ENCODE measurements around the gene KRTAP9-1. TPM values are rescaled to one million over a fixed set of nuclear protein-coding genes. Genes with fewer than 3 reads are reported as not detected.
"Not testable (repeated sequence)": the region's sequence is repeated elsewhere in the genome, so short reads cannot be mapped to it uniquely, and the experiment has no call there.

Gene KRTAP9-1
- total RNA-seq, 2 experiments from 2014 or later = not detected

DNA sequence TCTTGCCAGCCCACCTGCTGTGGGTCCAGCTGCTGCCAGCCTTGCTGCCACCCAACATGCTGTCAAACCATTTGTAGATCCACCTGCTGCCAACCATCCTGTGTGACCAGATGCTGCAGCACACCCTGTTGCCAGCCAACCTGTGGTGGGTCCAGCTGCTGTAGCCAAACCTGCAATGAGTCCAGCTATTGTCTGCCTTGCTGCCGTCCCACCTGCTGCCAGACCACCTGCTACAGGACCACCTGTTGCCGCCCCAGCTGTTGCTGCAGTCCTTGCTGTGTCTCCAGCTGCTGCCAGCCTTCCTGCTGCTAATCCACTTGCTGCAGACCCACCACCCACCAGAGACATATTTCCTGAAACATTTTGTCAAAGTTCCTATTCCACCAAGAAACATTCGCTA lies 641 bp downstream of the KRTAP9-1 start:
- Mint-ChIP-seq H3K4me3 (no peak overlapping the region), H3K4me1 (ENCODE audit: low read depth) (no peaks in the 10 kb centered on the region), H3K27ac (no peak overlapping the region), H3K9me3 (ENCODE audit: insufficient read depth) (no peaks in the 10 kb centered on the region), H3K27me3 (ENCODE audit: low read depth) (peaks cover 7% of the 10 kb centered on the region), H3K36me3 (ENCODE audit: low read depth) (no peaks in the 10 kb centered on the region)
- ChIA-PET POLR2A (no interaction called here), CTCF (no interaction called here)
- DNase-seq (no peak), ATAC-seq (no peak)

DNA sequence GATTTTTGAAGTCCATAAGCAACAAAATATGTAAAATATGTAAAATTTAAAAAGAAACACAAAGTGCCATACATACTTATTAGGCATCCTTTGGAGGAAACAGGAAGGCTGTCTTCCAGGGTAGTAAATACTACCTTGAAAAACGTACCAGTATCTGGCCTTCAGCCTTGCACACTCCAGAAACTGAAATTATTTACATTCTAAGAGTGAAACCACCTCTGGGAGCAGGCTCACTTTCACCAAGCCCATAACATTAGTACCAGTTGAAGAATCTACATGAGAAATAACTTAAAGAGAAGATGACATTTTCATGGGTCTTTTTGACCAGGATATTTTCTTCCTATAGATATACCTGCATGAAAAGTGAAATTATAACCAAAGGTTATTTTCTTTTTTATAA lies 6.4 kb downstream of the KRTAP9-1 start:
- Mint-ChIP-seq H3K4me3 (no peak overlapping the region), H3K9me3 (ENCODE audit: insufficient read depth) (no peaks in the 10 kb centered on the region), H3K27me3 (ENCODE audit: low read depth) (peaks cover 13% of the 10 kb centered on the region), H3K4me1 (ENCODE audit: low read depth) (no peaks in the 10 kb centered on the region), H3K36me3 (ENCODE audit: low read depth) (no peaks in the 10 kb centered on the region), H3K27ac (no peak overlapping the region)
- ChIA-PET POLR2A (no interaction called here), CTCF (no interaction called here)
- DNase-seq (no peak), ATAC-seq (no peak)

DNA sequence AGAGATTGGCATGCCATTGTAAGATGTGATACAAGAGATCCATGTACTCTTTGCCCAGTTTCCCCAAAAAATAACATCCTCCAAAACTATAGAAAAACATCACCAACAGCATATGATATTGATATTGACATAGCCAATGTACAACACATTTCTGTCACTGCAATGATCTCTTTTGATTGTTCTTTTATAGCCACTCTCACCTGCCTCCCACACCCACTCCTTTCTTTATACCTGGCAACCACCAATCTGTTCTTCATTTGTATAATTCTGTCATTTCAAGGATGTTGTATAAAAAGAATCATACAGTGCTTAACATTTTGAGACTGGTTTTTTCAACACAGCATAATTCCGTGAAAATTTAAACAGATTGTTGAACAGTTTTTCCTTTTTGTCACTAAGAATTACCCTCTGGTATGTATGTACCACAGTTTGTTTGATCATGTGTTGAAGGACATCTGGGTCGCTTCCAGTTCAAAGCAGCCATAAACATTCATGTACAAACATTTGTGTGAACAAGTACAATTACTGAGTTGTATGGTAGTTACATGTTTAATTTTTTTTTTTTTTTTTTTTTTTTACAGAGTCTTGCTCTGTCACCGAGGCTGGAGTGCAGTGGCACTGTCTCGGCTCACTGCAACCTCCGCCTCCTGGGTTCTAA lies 9.9 kb downstream of the KRTAP9-1 start:
- CTCF ChIA-PET = no interaction called here
- Mint-ChIP-seq H3K27ac (no peak overlapping the region), H3K36me3 (ENCODE audit: low read depth) (no peaks in the 10 kb centered on the region), H3K27me3 (ENCODE audit: low read depth) (peaks cover 12% of the 10 kb centered on the region), H3K4me1 (ENCODE audit: low read depth) (no peaks in the 10 kb centered on the region), H3K4me3 (no peak overlapping the region), H3K9me3 (ENCODE audit: insufficient read depth) (no peaks in the 10 kb centered on the region)
- POLR2A ChIA-PET = no interaction called here
- DNase-seq (no peak), ATAC-seq (no peak)

DNA sequence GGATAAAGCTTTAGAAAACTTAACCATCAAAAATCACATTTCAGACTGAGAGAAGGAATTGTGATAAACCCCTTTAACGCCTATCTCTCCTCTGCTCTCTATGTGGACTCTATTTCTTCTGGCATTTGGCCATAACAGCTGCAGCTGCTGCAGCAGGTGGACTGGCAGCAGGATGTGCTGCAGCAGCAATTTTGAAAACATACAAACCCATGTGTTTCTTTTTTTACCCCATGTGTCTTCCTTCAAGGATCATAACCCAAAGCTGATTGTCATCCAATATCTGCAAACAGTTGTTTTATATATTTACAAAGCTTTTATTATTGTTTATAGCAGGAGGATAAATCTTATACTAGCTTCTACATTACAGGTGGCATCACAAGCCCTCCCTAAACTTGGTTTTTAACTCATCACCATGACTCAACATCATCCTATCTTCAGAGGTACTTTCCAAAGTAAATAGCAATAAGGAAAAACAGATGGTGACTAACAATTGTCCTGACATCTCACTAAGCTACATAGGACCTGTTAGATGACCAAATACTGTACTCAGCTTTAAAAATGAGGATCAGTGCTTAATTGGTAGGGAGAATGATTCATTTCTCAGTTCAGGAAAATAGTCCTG lies 22.3 kb downstream of the KRTAP9-1 start:
- Mint-ChIP-seq H3K36me3 (ENCODE audit: low read depth) (no peaks in the 10 kb centered on the region), H3K9me3 (ENCODE audit: insufficient read depth) (no peaks in the 10 kb centered on the region), H3K4me3 (no peak overlapping the region), H3K27me3 (ENCODE audit: low read depth) (peaks cover 10% of the 10 kb centered on the region), H3K4me1 (ENCODE audit: low read depth) (no peaks in the 10 kb centered on the region), H3K27ac (no peak overlapping the region)
- DNase-seq = no peak
- POLR2A ChIA-PET = no interaction called here
- CTCF ChIA-PET = no interaction called here
- no peak for ATAC-seq

DNA sequence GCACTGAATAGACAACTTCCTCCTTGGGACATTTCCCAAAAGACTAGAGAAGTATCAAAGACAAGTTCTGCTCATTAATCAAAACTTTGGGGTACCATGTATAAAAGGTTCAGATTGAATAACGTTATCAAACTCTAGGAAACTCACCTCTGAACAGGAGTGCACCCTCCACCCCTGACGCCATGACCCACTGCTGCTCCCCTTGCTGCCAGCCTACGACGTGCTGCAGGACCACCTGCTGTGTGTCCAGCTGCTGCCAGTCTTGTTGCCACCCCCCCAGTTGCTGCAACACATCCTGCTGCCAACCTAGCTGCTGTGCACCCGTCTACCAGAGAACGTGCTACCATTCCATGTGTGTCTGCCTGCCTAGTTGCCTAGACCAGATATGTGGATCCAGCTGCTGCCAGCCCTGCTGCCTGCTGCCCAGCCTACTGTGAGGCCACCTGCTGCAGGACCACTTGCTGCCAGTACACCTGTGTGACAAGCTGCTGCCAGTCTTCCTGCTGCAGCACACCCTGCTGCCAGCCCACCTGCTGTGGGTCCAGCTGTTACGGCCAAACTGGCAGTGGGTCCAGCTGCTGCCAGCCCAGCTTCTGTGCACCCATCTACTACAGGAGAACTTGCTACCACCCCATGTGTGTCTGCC lies 23.0 kb downstream of the KRTAP9-1 start:
- no peak overlapping the region for H3K4me3 Mint-ChIP-seq
- ATAC-seq (no peak), DNase-seq (no peak)
- ChIA-PET POLR2A (no interaction called here), CTCF (no interaction called here)
- H3K27ac Mint-ChIP-seq = no peak overlapping the region
- no peaks in the 10 kb centered on the region for H3K36me3 Mint-ChIP-seq (ENCODE audit: low read depth)
- H3K9me3 Mint-ChIP-seq (ENCODE audit: insufficient read depth) = no peaks in the 10 kb centered on the region
- H3K4me1 Mint-ChIP-seq (ENCODE audit: low read depth) = no peaks in the 10 kb centered on the region
- peaks cover 10% of the 10 kb centered on the region for H3K27me3 Mint-ChIP-seq (ENCODE audit: low read depth)

DNA sequence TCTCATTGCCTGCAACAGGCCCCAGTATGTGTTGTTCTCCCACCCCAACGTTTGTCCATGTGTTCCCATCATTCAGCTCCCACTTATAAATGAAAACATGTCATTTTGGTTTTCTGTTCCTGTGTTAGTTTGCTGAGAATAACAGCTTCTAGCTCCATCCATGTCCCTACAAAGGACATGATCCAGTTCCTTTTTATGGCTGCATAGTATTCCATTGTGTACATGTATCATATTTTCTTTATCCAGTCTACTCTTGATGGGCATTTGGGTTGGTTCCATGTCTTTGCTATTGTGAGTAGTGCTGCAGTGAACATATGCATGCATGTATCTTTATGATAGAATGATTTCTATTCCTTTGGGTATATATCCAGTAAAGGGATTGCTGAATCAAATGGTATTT lies 26.0 kb downstream of the KRTAP9-1 start:
- no peaks in the 10 kb centered on the region for H3K9me3 Mint-ChIP-seq (ENCODE audit: insufficient read depth)
- no peak for DNase-seq
- ChIA-PET CTCF (no interaction called here), POLR2A (no interaction called here)
- no peaks in the 10 kb centered on the region for H3K27me3 Mint-ChIP-seq (ENCODE audit: low read depth)
- no peaks in the 10 kb centered on the region for H3K36me3 Mint-ChIP-seq (ENCODE audit: low read depth)
- ATAC-seq = no peak
- no peak overlapping the region for H3K4me3 Mint-ChIP-seq
- no peak overlapping the region for H3K27ac Mint-ChIP-seq
- no peaks in the 10 kb centered on the region for H3K4me1 Mint-ChIP-seq (ENCODE audit: low read depth)

DNA sequence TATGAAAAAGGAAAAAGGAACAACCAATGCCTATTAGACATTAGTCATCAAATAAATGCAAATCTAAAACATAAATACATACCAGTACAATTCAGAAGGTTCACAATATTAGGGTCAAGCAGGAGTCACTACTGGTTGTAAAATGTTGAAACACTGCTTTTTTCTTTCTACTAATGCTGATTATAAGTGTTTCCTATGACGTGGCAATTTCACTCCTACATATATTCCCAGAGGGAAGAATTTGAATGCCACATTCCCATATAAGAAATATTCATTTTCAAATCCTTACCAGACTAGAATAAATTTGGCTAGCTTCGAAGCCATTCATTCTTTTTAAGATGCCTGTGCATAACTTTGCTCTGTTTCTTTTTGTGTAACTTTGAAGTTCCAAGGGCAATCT lies 34.1 kb downstream of the KRTAP9-1 start:
- Mint-ChIP-seq H3K27me3 (ENCODE audit: low read depth) (peaks cover 2% of the 10 kb centered on the region), H3K4me3 (no peak overlapping the region), H3K36me3 (ENCODE audit: low read depth) (no peaks in the 10 kb centered on the region), H3K4me1 (ENCODE audit: low read depth) (no peaks in the 10 kb centered on the region), H3K27ac (no peak overlapping the region), H3K9me3 (ENCODE audit: insufficient read depth) (no peaks in the 10 kb centered on the region)
- ATAC-seq (no peak), DNase-seq (no peak)
- ChIA-PET POLR2A (no interaction called here), CTCF (no interaction called here)

DNA sequence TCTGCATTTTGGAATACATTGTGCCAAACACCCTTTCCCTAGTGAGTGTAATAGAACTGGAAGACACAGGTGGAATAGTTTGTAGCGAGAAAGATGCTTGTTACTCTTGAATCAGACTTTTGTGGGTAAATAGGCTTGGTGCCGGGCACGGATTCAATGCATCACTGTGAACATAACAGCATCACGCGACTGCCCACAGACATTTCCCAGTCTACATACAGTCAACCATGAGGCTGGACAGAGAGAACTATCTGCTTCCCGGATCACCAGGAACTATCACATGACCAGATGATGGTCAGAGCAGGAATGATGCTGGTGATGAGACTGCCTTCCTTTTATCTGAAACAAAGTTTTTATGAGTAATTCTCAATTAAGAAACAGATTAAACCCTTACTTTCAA lies 36.4 kb downstream of the KRTAP9-1 start:
- H3K4me1 Mint-ChIP-seq (ENCODE audit: low read depth) = no peaks in the 10 kb centered on the region
- CTCF ChIA-PET = no interaction called here

DNA sequence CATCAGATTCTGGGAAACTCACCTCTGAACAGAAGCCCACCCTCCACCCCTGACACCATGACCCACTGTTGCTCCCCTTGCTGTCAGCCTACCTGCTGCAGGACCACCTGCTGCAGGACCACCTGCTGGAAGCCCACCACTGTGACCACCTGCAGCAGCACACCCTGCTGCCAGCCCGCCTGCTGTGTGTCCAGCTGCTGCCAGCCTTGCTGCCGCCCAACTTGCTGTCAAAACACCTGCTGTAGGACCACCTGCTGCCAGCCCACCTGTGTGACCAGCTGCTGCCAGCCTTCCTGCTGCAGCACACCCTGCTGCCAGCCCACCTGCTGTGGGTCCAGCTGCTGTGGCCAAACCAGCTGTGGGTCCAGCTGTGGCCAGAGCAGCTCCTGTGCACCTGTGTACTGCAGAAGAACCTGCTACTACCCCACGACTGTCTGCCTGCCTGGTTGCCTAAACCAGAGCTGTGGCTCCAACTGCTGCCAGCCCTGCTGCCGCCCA lies 37.0 kb downstream of the KRTAP9-1 start, which contains the start of gene KRTAP9-2:
Gene KRTAP9-2 (plus strand): TSS at position 51 of the 498 bp plus-strand sequence. CDS start 7 bp downstream, at position 58.
- H3K4me1 Mint-ChIP-seq (ENCODE audit: low read depth); DNase-seq; POLR2A ChIA-PET; H3K9me3 Mint-ChIP-seq (ENCODE audit: insufficient read depth); H3K36me3 Mint-ChIP-seq (ENCODE audit: low read depth); H3K27me3 Mint-ChIP-seq (ENCODE audit: low read depth); CTCF ChIA-PET; H3K4me3 Mint-ChIP-seq; ATAC-seq; H3K27ac Mint-ChIP-seq: not testable (repeated sequence)

More for the DNA sequence above, 36.4 kb downstream of the KRTAP9-1 start:
- DNase-seq = no peak
- H3K27ac Mint-ChIP-seq = no peak overlapping the region
- H3K4me3 Mint-ChIP-seq = no peak overlapping the region
- no peaks in the 10 kb centered on the region for H3K36me3 Mint-ChIP-seq (ENCODE audit: low read depth)
- H3K9me3 Mint-ChIP-seq (ENCODE audit: insufficient read depth) = no peaks in the 10 kb centered on the region
- POLR2A ChIA-PET = no interaction called here
- peaks cover 2% of the 10 kb centered on the region for H3K27me3 Mint-ChIP-seq (ENCODE audit: low read depth)
- ATAC-seq = no peak

DNA sequence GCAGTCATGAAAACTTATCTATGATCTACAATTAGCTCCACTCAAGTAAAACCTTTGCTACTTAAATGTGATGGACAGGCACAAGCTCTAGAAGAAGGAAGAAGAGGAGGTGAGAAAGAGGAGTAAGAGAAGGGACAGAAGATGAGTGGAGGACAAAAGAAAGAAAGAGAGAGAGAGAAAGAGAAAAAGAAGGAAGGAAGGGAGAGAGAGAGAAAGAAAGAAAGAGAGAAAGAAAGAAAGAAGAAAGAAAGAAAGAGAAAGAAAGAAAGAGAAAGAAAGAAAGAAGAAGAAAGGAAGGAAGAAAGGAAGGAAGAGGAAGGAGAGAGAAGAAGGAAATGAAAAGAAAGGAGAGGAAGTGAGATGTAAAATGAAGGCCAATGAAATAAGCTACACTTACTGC lies 40.4 kb downstream of the KRTAP9-1 start:
- no peaks in the 10 kb centered on the region for H3K36me3 Mint-ChIP-seq (ENCODE audit: low read depth)
- DNase-seq = no peak
- ChIA-PET CTCF (no interaction called here), POLR2A (interaction anchor here (0.7 kb wide), 1 partner anchor 459 kb away, joined by 6 read pairs; no protein-coding TSS in a partner anchor)
- H3K4me3 Mint-ChIP-seq = no peak overlapping the region
- ATAC-seq = no peak
- no peaks in the 10 kb centered on the region for H3K4me1 Mint-ChIP-seq (ENCODE audit: low read depth)
- H3K9me3 Mint-ChIP-seq (ENCODE audit: insufficient read depth) = no peaks in the 10 kb centered on the region
- H3K27me3 Mint-ChIP-seq (ENCODE audit: low read depth) = peaks cover 5% of the 10 kb centered on the region
- no peak overlapping the region for H3K27ac Mint-ChIP-seq

DNA sequence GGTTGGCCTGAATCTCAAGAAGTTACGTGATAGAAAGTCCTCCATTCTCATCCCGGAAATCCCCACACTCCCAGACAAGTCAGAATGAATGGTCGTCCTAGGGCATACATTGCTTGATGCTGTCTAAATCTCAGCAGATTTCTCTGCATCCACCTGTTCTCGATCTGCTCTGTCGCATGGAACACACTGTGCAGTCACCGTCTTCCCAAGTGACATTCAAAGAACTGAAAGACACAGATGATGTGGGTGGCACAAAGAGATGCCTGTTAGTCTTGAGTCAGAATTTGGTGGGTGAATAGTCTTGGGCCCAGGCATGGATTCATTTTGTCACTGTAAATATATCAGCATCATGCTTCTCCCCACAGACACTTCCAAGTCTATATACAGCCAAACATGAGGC lies 42.0 kb downstream of the KRTAP9-1 start:
- POLR2A ChIA-PET = no interaction called here
- Mint-ChIP-seq H3K27me3 (ENCODE audit: low read depth) (peaks cover 9% of the 10 kb centered on the region), H3K36me3 (ENCODE audit: low read depth) (no peaks in the 10 kb centered on the region), H3K27ac (no peak overlapping the region), H3K4me3 (no peak overlapping the region), H3K4me1 (ENCODE audit: low read depth) (no peaks in the 10 kb centered on the region), H3K9me3 (ENCODE audit: insufficient read depth) (no peaks in the 10 kb centered on the region)
- CTCF ChIA-PET = no interaction called here
- DNase-seq (no peak), ATAC-seq (no peak)

DNA sequence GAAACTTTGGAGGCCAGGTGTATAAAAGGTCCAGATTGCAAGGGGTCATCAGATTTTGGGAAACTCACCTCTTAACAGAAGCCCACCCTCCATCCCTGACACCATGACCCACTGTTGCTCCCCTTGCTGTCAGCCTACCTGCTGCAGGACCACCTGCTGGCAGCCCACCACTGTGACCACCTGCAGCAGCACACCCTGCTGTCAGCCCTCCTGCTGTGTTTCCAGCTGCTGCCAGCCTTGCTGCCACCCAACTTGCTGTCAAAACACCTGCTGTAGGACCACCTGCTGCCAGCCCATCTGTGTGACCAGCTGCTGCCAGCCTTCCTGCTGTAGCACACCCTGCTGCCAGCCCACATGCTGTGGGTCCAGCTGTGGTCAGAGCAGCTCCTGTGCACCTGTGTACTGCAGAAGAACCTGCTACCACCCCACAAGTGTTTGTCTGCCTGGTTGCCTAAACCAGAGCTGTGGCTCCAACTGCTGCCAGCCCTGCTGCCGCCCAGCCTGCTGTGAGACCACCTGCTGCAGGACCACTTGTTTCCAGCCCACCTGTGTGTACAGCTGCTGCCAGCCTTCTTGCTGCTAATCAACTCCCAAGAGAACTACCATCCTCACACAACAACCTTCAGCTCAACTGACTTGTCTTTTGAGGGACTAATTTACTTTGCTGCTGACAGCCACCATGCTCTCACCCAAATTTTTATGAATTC lies 42.9 kb downstream of the KRTAP9-1 start, which contains the start of gene KRTAP9-3:
Gene KRTAP9-3 (plus strand): TSS at position 51 of the 707 bp plus-strand sequence. CDS start 53 bp downstream, at position 104.
- H3K36me3 Mint-ChIP-seq (ENCODE audit: low read depth); DNase-seq; H3K4me3 Mint-ChIP-seq; H3K27ac Mint-ChIP-seq; H3K4me1 Mint-ChIP-seq (ENCODE audit: low read depth); H3K9me3 Mint-ChIP-seq (ENCODE audit: insufficient read depth); ATAC-seq; POLR2A ChIA-PET: not testable (repeated sequence)
- peaks cover 12% of the 10 kb centered on the region for H3K27me3 Mint-ChIP-seq (ENCODE audit: low read depth)
- CTCF ChIA-PET = interaction anchor here (1.4 kb wide), 1 partner anchor 90 kb away, joined by 3 read pairs; no protein-coding TSS in a partner anchor

All from activated CD8-positive, alpha-beta T cell treated with anti-CD3 and anti-CD28 coated beads, Interleukin-2, amount 10 ng/mL, durations not matched to agents 7 days and 5 days (primary cell).